ENCODE measurements around the gene SIGLEC14.

DNA sequence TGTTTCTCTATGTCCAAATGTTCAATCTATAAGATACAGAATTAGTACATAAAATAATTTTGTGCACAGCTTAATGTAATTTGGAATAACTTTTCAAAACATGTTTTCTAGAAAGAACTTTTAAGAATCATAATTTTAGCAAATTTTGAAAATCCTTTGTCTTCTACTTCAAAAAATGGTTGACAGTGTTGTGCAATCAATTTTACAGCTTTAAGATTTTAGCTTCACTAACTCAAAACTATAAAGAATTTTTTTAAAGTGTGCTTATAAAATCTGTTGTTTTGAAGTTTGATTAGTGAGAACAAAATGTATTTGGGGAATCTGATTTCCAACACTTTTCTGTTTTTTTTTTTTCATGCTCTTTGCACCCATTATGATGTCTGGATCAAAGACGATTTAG, 33.8 kb upstream of the SIGLEC14 start:
- TF ChIP-seq, protein P1, sequence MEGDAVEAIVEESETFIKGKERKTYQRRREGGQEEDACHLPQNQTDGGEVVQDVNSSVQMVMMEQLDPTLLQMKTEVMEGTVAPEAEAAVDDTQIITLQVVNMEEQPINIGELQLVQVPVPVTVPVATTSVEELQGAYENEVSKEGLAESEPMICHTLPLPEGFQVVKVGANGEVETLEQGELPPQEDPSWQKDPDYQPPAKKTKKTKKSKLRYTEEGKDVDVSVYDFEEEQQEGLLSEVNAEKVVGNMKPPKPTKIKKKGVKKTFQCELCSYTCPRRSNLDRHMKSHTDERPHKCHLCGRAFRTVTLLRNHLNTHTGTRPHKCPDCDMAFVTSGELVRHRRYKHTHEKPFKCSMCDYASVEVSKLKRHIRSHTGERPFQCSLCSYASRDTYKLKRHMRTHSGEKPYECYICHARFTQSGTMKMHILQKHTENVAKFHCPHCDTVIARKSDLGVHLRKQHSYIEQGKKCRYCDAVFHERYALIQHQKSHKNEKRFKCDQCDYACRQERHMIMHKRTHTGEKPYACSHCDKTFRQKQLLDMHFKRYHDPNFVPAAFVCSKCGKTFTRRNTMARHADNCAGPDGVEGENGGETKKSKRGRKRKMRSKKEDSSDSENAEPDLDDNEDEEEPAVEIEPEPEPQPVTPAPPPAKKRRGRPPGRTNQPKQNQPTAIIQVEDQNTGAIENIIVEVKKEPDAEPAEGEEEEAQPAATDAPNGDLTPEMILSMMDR (IDR thresholded peaks at IDR 0.05 in 8 of 11, conservative IDR thresholded peaks at IDR 0.05 in 3 of 11): no peak
- TF ChIP-seq POLR2A (IDR thresholded peaks at IDR 0.05): no peak

Measured in spleen (tissue), 7 donors.